Fibroblast of lung (primary cell): ENCODE measurements around the gene ITGB3. TPM values are rescaled to one million over a fixed set of nuclear protein-coding genes. Genes with fewer than 3 reads are reported as not detected.
A peak's percentile ranks its signal among the peaks of the same experiment; 100 is the strongest.

Experiments
- DNase-seq, 2 donors: peaks; one replicate each; pipeline versions ENCODE4 v3.0.0 to v3.0.0-alpha.2; 2010; ENCODE audit warnings: low read depth in 2 of 2
- H2AFZ ChIP-seq: 2 replicates; pipeline ENCODE4 v1.5.1; 2012; ENCODE audit warnings: low read length, control low read depth, inconsistent platforms
- H3K27ac ChIP-seq: 2 replicates; pipeline ENCODE4 v1.5.1; 2011; ENCODE audit warnings: low read length, control low read depth; ENCODE audit not compliant: insufficient read depth
- H3K27me3 ChIP-seq: 2 replicates; pipeline ENCODE4 v1.5.1; 2011; ENCODE audit warnings: mild to moderate bottlenecking, low read length; ENCODE audit not compliant: control insufficient read depth, insufficient read depth
- H3K36me3 ChIP-seq: 2 replicates; pipeline ENCODE4 v1.5.1; 2011; ENCODE audit warnings: low read length; ENCODE audit not compliant: control insufficient read depth, insufficient read depth
- H3K4me1 ChIP-seq: 2 replicates; pipeline ENCODE4 v1.5.1; 2011; ENCODE audit warnings: low read length; ENCODE audit not compliant: control insufficient read depth, insufficient read depth; ENCODE audit errors: extremely low read depth
- H3K4me2 ChIP-seq: 2 replicates; pipeline ENCODE4 v1.5.1; 2011; ENCODE audit warnings: low read length, control low read depth; ENCODE audit not compliant: insufficient read depth; ENCODE audit errors: extremely low read depth
- H3K4me3 ChIP-seq, 4 experiments: fragments of 200-600 bp in 1 of 4; sonication (generic) in 1 of 4; replicated peaks in 1 of 4; 2 replicates each; pipeline ENCODE4 v1.5.1; 2011 to 2016; ENCODE audit warnings: low read length in 4 of 4, low read depth in 3 of 4, mild to moderate bottlenecking in 3 of 4, control low read depth in 2 of 4, inconsistent platforms in 1 of 4, mixed read lengths in 1 of 4; ENCODE audit not compliant: insufficient read depth in 1 of 4; ENCODE audit errors: control extremely low read depth in 1 of 4
- H3K79me2 ChIP-seq: 2 replicates; pipeline ENCODE4 v1.5.1; 2012; ENCODE audit warnings: mild to moderate bottlenecking, low read length, inconsistent platforms; ENCODE audit not compliant: control insufficient read depth, insufficient read depth
- H3K9ac ChIP-seq: 2 replicates; pipeline ENCODE4 v1.5.1; 2011; ENCODE audit warnings: mild to moderate bottlenecking, low read length, control low read depth; ENCODE audit not compliant: insufficient read depth
- H3K9me3 ChIP-seq: 2 replicates; pipeline ENCODE4 v1.5.1; 2012; ENCODE audit warnings: low read depth, low read length; ENCODE audit not compliant: control insufficient read depth, insufficient read depth
- H4K20me1 ChIP-seq: 2 replicates; pipeline ENCODE4 v1.5.1; 2011; ENCODE audit warnings: low read length; ENCODE audit not compliant: control insufficient read depth, insufficient read depth; ENCODE audit errors: extremely low read depth
- EZH2 ChIP-seq: IDR thresholded peaks from 2 replicates; pipeline ENCODE4 v1.5.1; 2012; ENCODE audit warnings: low read length, control low read depth, mild to moderate bottlenecking; ENCODE audit errors: missing control alignments
- polyA plus RNA-seq, 2 donors: library from polyadenylated mRNA; depleted of rRNA in 1 of 2; stranded (reverse) in 1 of 2; unstranded in 1 of 2; fragments of >200 nt; gene quantifications; 2 replicates each; pipeline ENCODE4 v1.2.1, GENCODE V29; 2011 to 2012; ENCODE audit warnings: missing spikeins in 1 of 2
- total RNA-seq: library from RNA; depleted of rRNA; stranded (reverse); fragments of >200 nt; gene quantifications from 2 replicates; pipeline ENCODE4 v1.2.1, GENCODE V29; 2014
- TF ChIP-seq, protein P1 (sequence below), 2 donors: IDR thresholded peaks in 1 of 2; conservative IDR thresholded peaks in 1 of 2; 1 replicate in 1 of 2; 2 replicates in 1 of 2; pipeline ENCODE4 v1.5.1; 2011 to 2012; ENCODE audit warnings: low read length in 2 of 2, control low read depth in 1 of 2, inconsistent platforms in 1 of 2, low read depth in 1 of 2, mild to moderate bottlenecking in 1 of 2

ITGB3 gene
- total and polyA plus RNA-seq, 2 donors (not counting 1 experiment from before 2014, with no cell fraction given): 22.0 to 23.3 TPM

- TF ChIP-seq, protein P1, sequence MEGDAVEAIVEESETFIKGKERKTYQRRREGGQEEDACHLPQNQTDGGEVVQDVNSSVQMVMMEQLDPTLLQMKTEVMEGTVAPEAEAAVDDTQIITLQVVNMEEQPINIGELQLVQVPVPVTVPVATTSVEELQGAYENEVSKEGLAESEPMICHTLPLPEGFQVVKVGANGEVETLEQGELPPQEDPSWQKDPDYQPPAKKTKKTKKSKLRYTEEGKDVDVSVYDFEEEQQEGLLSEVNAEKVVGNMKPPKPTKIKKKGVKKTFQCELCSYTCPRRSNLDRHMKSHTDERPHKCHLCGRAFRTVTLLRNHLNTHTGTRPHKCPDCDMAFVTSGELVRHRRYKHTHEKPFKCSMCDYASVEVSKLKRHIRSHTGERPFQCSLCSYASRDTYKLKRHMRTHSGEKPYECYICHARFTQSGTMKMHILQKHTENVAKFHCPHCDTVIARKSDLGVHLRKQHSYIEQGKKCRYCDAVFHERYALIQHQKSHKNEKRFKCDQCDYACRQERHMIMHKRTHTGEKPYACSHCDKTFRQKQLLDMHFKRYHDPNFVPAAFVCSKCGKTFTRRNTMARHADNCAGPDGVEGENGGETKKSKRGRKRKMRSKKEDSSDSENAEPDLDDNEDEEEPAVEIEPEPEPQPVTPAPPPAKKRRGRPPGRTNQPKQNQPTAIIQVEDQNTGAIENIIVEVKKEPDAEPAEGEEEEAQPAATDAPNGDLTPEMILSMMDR (conservative IDR thresholded peaks at IDR 0.05 in 1 of 2, IDR thresholded peaks at IDR 0.05 in 1 of 2; ENCODE audit: low read depth in 1 of 2, low read length in 2 of 2): no peak
- TF ChIP-seq EZH2: no peak
- Histone ChIP-seq H3K4me2 (no peak overlapping the region), H3K27me3 (peaks cover 2% of the 10 kb centered on the region), H3K79me2 (no peaks in the 10 kb centered on the region), H3K36me3 (no peaks in the 10 kb centered on the region), H3K9ac (no peak overlapping the region), H3K4me1 (peaks cover 9% of the 10 kb centered on the region), H4K20me1 (no peaks in the 10 kb centered on the region), H3K4me3 (no peak overlapping the region), H3K27ac (peak overlapping the region; percentile 32), H3K9me3 (no peaks in the 10 kb centered on the region), H2AFZ (no peak overlapping the region)
- peak in 1 of 2 donors; percentile 41 for DNase-seq
These were observed 28.7 kb upstream of the ITGB3 start for GRCh38 chr17:47224966-47225365.

GRCh38 chr17:47225436-47225858, 28.2 kb upstream of the ITGB3 start:
- Histone ChIP-seq H3K27me3 (peaks cover 2% of the 10 kb centered on the region), H2AFZ (no peak overlapping the region), H3K4me2 (peak overlapping the region; percentile 33), H3K4me3 (no peak overlapping the region), H3K27ac (peak overlapping the region; percentile 32), H3K9ac (no peak overlapping the region), H3K36me3 (no peaks in the 10 kb centered on the region), H3K9me3 (no peaks in the 10 kb centered on the region), H3K79me2 (no peaks in the 10 kb centered on the region), H4K20me1 (no peaks in the 10 kb centered on the region), H3K4me1 (peaks cover 9% of the 10 kb centered on the region)
- DNase-seq: peak; percentile 89 to 97
- TF ChIP-seq, protein P1 (conservative IDR thresholded peaks at IDR 0.05 in 1 of 2, IDR thresholded peaks at IDR 0.05 in 1 of 2; ENCODE audit: low read depth in 1 of 2, low read length in 2 of 2): no peak
- TF ChIP-seq EZH2: no peak

- Histone ChIP-seq H3K9me3 (no peaks in the 10 kb centered on the region), H3K4me2 (no peak overlapping the region), H3K4me3 (no peak overlapping the region), H3K36me3 (no peaks in the 10 kb centered on the region), H3K79me2 (no peaks in the 10 kb centered on the region), H3K9ac (no peak overlapping the region), H4K20me1 (no peaks in the 10 kb centered on the region), H3K4me1 (peaks cover 9% of the 10 kb centered on the region), H3K27ac (peak overlapping the region; percentile 32), H3K27me3 (no peaks in the 10 kb centered on the region), H2AFZ (no peak overlapping the region)
- TF ChIP-seq, protein P1 (conservative IDR thresholded peaks at IDR 0.05 in 1 of 2, IDR thresholded peaks at IDR 0.05 in 1 of 2; ENCODE audit: low read depth in 1 of 2, low read length in 2 of 2): no peak
- TF ChIP-seq EZH2: no peak
- peak; percentile 20 to 55 for DNase-seq
These were observed 27.5 kb upstream of the ITGB3 start for GRCh38 chr17:47225911-47226688.
